Adrenal gland (tissue), 12 donors: Measurements from ENCODE around the gene PTPRO. TPM values are rescaled to one million over a fixed set of nuclear protein-coding genes. Genes with fewer than 3 reads are reported as not detected.

ENCODE experiments used
- DNase-seq, 7 donors: peaks; one replicate each; pipeline ENCODE4 v3.0.0-alpha.2; 2019 to 2020
- H3K27ac ChIP-seq, 5 donors: fragments of 200-600 bp; sonication (generic) in 4 of 5; 1 replicate in 3 of 5; 2 replicates in 2 of 5; pipeline versions ENCODE4 v1.5.1 to v1.8.0; 2016 to 2020; ENCODE audit warnings: mild to moderate bottlenecking in 1 of 5
- H3K27me3 ChIP-seq: fragments of 200-600 bp; 2 replicates; pipeline ENCODE4 v1.8.0; 2021
- H3K36me3 ChIP-seq, 2 donors: fragments of 200-600 bp; replicated peaks in 1 of 2; 1 replicate in 1 of 2; 2 replicates in 1 of 2; pipeline versions ENCODE4 v1.5.1 to v1.8.0; 2018 to 2022
- H3K4me1 ChIP-seq, 2 donors: fragments of 200-600 bp; replicated peaks in 1 of 2; 1 replicate in 1 of 2; 2 replicates in 1 of 2; pipeline versions ENCODE4 v1.5.1 to v1.8.0; 2018 to 2021
- H3K4me3 ChIP-seq, 4 donors: fragments of 200-600 bp; sonication (generic) in 3 of 4; one replicate each; pipeline ENCODE4 v1.5.1; 2016 to 2018
- H3K9me3 ChIP-seq, 3 donors: fragments of 200-600 bp; sonication (generic) in 1 of 3; replicated peaks in 1 of 3; 1 replicate in 2 of 3; 2 replicates in 1 of 3; pipeline versions ENCODE4 v1.5.1 to v1.8.0; 2016 to 2021
- CTCF ChIP-seq, 6 experiments: fragments of 450-650 bp in 4 of 6; fragments of 200-600 bp in 2 of 6; sonication (generic) in 1 of 6; IDR thresholded peaks; 1 replicate in 5 of 6; 2 replicates in 1 of 6; pipeline versions ENCODE4 v1.5.1 to v1.8.0; 2016 to 2021; ENCODE audit warnings: antibody characterized with exemption in 6 of 6, mild to moderate bottlenecking in 2 of 6, moderate library complexity in 1 of 6
- POLR2A ChIP-seq, 2 donors: fragments of 450-650 bp; IDR thresholded peaks; one replicate each; pipeline ENCODE4 v1.6.1; 2017; ENCODE audit warnings: antibody characterized with exemption in 2 of 2, mild to moderate bottlenecking in 2 of 2, moderate library complexity in 1 of 2
- WGBS, 4 donors: extraction: QIAGEN DNeasy Blood & Tissue Kit in 2 of 4; methylation state at CpG; one replicate each; pipeline versions ENCODE4 v1.1.5 to v1.1.7; 2013 to 2017; 5-methylcytosine and 5-hydroxymethylcytosine counted together
- intact Hi-C, 2 donors: fragments of 100-400 bp; cut with DNase I; formaldehyde crosslinking; loops; one replicate each; pipeline versions ENCODE4 v1.14.1 to v1.15.0; 2022 to 2023
- polyA plus RNA-seq, 3 donors: library from polyadenylated mRNA; stranded (reverse); fragments of 200-250 nt in 2 of 3; fragments of 350-450 nt in 1 of 3; fragmentation: Illumina TruSeq in 1 of 3; extraction: RNeasy Lipid Tissue Mini Kit (QIAGEN cat#74804) in 1 of 3; gene quantifications; one replicate each; pipeline ENCODE4 v1.2.3, GENCODE V29; 2013 to 2014
- total RNA-seq, 9 donors: library from RNA; depleted of rRNA in 4 of 9; stranded (reverse); fragments of >200 nt in 4 of 9; fragments of 120-200 nt in 1 of 9; fragmentation: NEBNext Ultra II Directional in 1 of 9; extraction: Animal tissue kit (Norgen Biotek cat#: 25700) in 1 of 9; gene quantifications; one replicate each; pipeline versions ENCODE4 v1.1.0 to v1.2.4, GENCODE V29; 2013 to 2023
- donor health status: healthy with polysubstance abuse.
- donor health status: Bipolar disorder and iron deficiency.
- donor health status: DM: yes; HTN: yes; CAD: no.
- donor health status: DM: no; HTN: no; CAD: no.
- donor health status: DM: no; HTN: no; CAD: no.
- donor health status: DM: yes; HTN: yes; CAD: no.

PTPRO gene
- total and polyA plus RNA-seq, 12 donors = 0.36 to 11.5 (median 2.6) TPM

DNA sequence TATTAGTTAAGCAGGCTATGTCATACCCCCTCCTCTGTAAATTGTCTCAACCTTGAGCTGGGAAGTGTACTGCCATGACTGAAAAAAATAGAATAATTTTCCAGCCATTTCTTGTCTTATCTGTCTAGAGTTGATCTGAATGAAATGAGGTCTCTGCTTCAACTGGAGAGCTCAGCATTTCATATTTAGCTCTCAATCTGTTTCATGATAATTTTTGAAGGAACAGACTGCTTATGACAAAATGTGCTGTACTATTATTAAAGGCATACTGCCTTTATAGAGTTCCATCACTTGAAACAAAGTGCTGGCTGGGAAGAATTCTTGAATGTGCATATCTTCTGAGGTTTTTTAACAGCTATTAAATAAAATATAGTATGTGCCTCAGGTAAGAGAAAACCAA lies 19.1 kb downstream of the PTPRO start:
- Histone ChIP-seq H3K4me3 (no peak overlapping the region), H3K36me3 (no peaks in the 10 kb centered on the region), H3K27me3 (no peaks in the 10 kb centered on the region), H3K9me3 (no peaks in the 10 kb centered on the region), H3K27ac (no peak overlapping the region), H3K4me1 (no peaks in the 10 kb centered on the region)
- no peak for TF ChIP-seq CTCF (IDR thresholded peaks at IDR 0.05)
- no peak for DNase-seq
- intact Hi-C loops = no loop called here

- no peaks in the 10 kb centered on the region for H3K4me1 ChIP-seq
- H3K36me3 ChIP-seq = no peaks in the 10 kb centered on the region
- WGBS, 4 donors = 77 to 82% (median 81%) methylated on average over 4 of the region's 4 CpGs
- TF ChIP-seq CTCF (IDR thresholded peaks at IDR 0.05) = no peak
- no peak for TF ChIP-seq POLR2A (IDR thresholded peaks at IDR 0.05)
- no peak overlapping the region for H3K4me3 ChIP-seq
- no peak overlapping the region for H3K27ac ChIP-seq
- intact Hi-C loops = no loop called here
- no peaks in the 10 kb centered on the region for H3K9me3 ChIP-seq
- DNase-seq = no peak
- H3K27me3 ChIP-seq = peaks cover 5% of the 10 kb centered on the region
These were observed 22.3 kb downstream of the PTPRO start for GRCh38 chr12:15344561-15344960.

DNA sequence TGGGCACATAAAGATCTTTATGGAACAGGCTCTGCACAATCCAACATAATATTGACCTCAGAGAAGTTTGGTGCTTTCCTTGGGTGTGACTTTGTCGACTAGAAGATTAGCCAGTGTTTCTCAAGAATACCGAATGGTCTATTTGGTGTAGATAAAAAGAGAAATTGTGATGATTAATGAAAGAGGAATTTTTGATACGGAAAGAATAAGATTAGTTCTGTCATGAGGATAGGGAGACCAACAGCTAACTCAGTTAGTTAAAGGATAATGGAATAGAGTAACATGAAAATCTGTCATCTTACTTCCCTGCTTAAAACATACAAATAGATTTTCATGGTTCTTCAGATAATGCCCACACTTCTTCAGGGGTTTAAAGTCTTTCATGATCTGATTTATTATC lies 24.2 kb downstream of the PTPRO start:
- Histone ChIP-seq H3K27me3 (peaks cover 5% of the 10 kb centered on the region), H3K27ac (no peak overlapping the region), H3K9me3 (no peaks in the 10 kb centered on the region), H3K36me3 (no peaks in the 10 kb centered on the region), H3K4me1 (no peaks in the 10 kb centered on the region), H3K4me3 (no peak overlapping the region)
- 56 to 66% (median 61%) methylated on average over 3 of the region's 3 CpGs for WGBS, 4 donors
- DNase-seq = no peak
- TF ChIP-seq POLR2A (IDR thresholded peaks at IDR 0.05) = no peak
- no peak for TF ChIP-seq CTCF (IDR thresholded peaks at IDR 0.05)
- intact Hi-C loops = no loop called here

DNA sequence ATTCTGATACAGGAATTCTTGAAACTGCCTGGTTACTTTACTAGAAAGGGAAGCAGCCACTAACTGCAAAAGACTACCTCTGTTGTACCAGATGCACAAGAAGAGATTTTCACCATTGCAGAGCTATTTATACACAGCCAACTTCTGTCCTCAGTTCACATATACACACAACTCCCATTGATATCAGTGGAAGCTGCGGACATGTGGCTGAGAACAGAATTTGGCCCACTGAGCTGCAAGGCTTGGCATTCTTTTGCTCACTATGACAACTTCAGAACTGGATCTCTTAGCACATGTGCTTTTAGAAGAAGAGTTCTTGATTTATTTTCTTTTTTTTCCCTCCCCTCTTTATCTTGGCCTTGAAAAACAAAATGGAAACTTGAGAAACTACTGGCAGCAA lies 28.3 kb downstream of the PTPRO start:
- intact Hi-C loops = no loop called here
- WGBS, 4 donors = 53 to 78% (median 62%) methylated on average over 1 of the region's 1 CpG
- Histone ChIP-seq H3K27me3 (peaks cover 5% of the 10 kb centered on the region), H3K4me1 (no peaks in the 10 kb centered on the region), H3K4me3 (no peak overlapping the region), H3K36me3 (no peaks in the 10 kb centered on the region), H3K9me3 (no peaks in the 10 kb centered on the region), H3K27ac (no peak overlapping the region)
- TF ChIP-seq CTCF (IDR thresholded peaks at IDR 0.05) (no peak), POLR2A (IDR thresholded peaks at IDR 0.05) (no peak)
- DNase-seq = no peak
